ENCODE results near the gene IFFO2. TPM values are rescaled to one million over a fixed set of nuclear protein-coding genes. Genes with fewer than 3 reads are reported as not detected.

IFFO2 gene
- 3.3 and 23.4 TPM in 2 replicates for total RNA-seq (ENCODE audit: low replicate concordance)

- no peak for TF ChIP-seq CTCF (IDR thresholded peaks at IDR 0.05; ENCODE audit: insufficient read depth, low read length)
- peak within 1 kb of the TSS; percentile 80 for H3K4me3 ChIP-seq (ENCODE audit: low read depth, low read length)
- peak; percentile 88 for DNase-seq (ENCODE audit: low read depth)
These were observed at the start of gene IFFO2 for GRCh38 chr1:18956193-18957135. Gene IFFO2, minus strand, starts transcription at chr1:18956676. Its CDS starts 344 bp downstream, at chr1:18956332.

GRCh38 chr1:19006000-19006399, 49.5 kb upstream of the IFFO2 start:
- no peak overlapping the region for H3K4me3 ChIP-seq (ENCODE audit: low read depth, low read length)
- DNase-seq (ENCODE audit: low read depth), result no peak
- TF ChIP-seq CTCF (IDR thresholded peaks at IDR 0.05; ENCODE audit: insufficient read depth, low read length), result no peak

- no peak overlapping the region for H3K4me3 ChIP-seq (ENCODE audit: low read depth, low read length)
- peak; percentile 63 for DNase-seq (ENCODE audit: low read depth)
- TF ChIP-seq CTCF (IDR thresholded peaks at IDR 0.05; ENCODE audit: insufficient read depth, low read length), result no peak
These were observed 47.2 kb upstream of the IFFO2 start for GRCh38 chr1:19003371-19004290.

GRCh38 chr1:19000065-19000464, 43.6 kb upstream of the IFFO2 start:
- TF ChIP-seq CTCF (IDR thresholded peaks at IDR 0.05; ENCODE audit: insufficient read depth, low read length), result no peak
- H3K4me3 ChIP-seq (ENCODE audit: low read depth, low read length), result no peak overlapping the region
- DNase-seq (ENCODE audit: low read depth), result no peak

- peak; percentile 82 for DNase-seq (ENCODE audit: low read depth)
- H3K4me3 ChIP-seq (ENCODE audit: low read depth, low read length), result no peak overlapping the region
- no peak for TF ChIP-seq CTCF (IDR thresholded peaks at IDR 0.05; ENCODE audit: insufficient read depth, low read length)
These were observed 42.9 kb upstream of the IFFO2 start for GRCh38 chr1:18999359-18999758.

GRCh38 chr1:18998016-18998724, 41.7 kb upstream of the IFFO2 start:
- TF ChIP-seq CTCF (IDR thresholded peaks at IDR 0.05; ENCODE audit: insufficient read depth, low read length), result no peak
- DNase-seq (ENCODE audit: low read depth), result no peak
- no peak overlapping the region for H3K4me3 ChIP-seq (ENCODE audit: low read depth, low read length)
